Muscle of leg (tissue), 11 donors: Measurements from ENCODE around the gene SYT6. TPM values are rescaled to one million over a fixed set of nuclear protein-coding genes. Genes with fewer than 3 reads are reported as not detected.
A peak's percentile ranks its signal among the peaks of the same experiment; 100 is the strongest.

ENCODE experiments used
- DNase-seq: peaks from one replicate; pipeline ENCODE4 v3.0.0; 2013
- H3K27ac ChIP-seq: one replicate; pipeline ENCODE4 v1.5.1; 2013; ENCODE audit warnings: mild to moderate bottlenecking, low read length, control low read depth
- H3K27me3 ChIP-seq: one replicate; pipeline ENCODE4 v1.6.1; 2013; ENCODE audit warnings: low read length; ENCODE audit not compliant: control insufficient read depth, insufficient read depth
- H3K36me3 ChIP-seq: one replicate; pipeline ENCODE4 v1.6.1; 2013; ENCODE audit warnings: low read length; ENCODE audit not compliant: control insufficient read depth, insufficient read depth
- H3K4me1 ChIP-seq: one replicate; pipeline ENCODE4 v1.6.1; 2013; ENCODE audit warnings: low read length; ENCODE audit not compliant: control insufficient read depth, insufficient read depth
- H3K4me3 ChIP-seq: one replicate; pipeline ENCODE4 v1.5.1; 2013; ENCODE audit warnings: low read length, control low read depth
- H3K9me3 ChIP-seq: replicated peaks from 2 replicates; pipeline ENCODE4 v1.6.1; 2013; ENCODE audit warnings: low read depth, low read length; ENCODE audit not compliant: control insufficient read depth
- WGBS: methylation state at CpG from one replicate; pipeline ENCODE4 v1.1.5; 2013; ENCODE audit warnings: missing lambda C conversion rate; ENCODE audit not compliant: insufficient coverage; 5-methylcytosine and 5-hydroxymethylcytosine counted together
- polyA plus RNA-seq, 8 donors: library from polyadenylated mRNA; unstranded; fragments of 120-200 nt; gene quantifications; one replicate each; pipeline versions ENCODE4 v1.2.1 to v1.2.3, GENCODE V29; 2013; ENCODE audit warnings: inconsistent platforms in 1 of 8, low replicate concordance in 1 of 8; ENCODE audit not compliant: insufficient read length in 8 of 8, insufficient read depth in 1 of 8
- total RNA-seq: library from RNA; stranded (reverse); fragments of 120-200 nt; gene quantifications from one replicate; pipeline ENCODE4 v1.2.4, GENCODE V29; 2013

SYT6 gene
- total and polyA plus RNA-seq, 9 donors = 0.40 to 1.5 (median 1.3) TPM

DNA sequence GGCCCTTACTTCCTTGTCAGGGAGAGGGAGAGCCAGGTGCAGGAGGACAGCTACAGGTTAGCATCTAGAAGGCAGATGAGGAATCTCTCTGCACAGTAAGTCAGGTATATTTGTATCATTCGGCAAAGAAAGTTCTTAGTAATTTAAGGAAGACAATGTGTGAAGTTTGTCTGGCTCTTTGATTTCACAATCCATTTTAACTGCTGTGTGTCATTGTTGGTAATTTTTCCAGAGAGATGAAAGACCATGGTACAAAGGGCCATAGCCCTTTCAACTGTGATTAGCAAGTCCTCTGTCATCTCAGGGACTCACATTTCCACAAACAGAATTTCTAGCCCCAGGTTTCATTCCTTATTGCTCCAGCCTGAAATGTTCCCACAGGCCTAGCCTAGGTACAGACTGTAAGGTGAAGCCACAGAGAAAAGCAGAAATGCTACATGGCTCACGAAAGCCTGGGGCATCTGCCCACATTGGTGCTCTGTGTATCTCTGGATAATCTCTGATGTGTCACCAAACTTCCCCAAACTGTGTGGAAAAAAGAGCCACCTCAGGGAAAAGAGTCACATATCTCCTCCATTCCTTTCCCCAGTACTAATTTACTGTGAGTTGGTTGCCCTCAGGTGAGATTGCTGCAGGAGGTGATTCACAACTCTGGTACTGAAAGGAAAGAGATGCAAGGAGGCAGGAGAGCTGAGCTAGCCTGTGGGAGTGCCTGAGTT is 70.6 kb downstream of the SYT6 start:
- no peak overlapping the region for H3K4me3 ChIP-seq
- WGBS = 80% methylated on average over 1 of the region's 2 CpGs
- DNase-seq = no peak

DNA sequence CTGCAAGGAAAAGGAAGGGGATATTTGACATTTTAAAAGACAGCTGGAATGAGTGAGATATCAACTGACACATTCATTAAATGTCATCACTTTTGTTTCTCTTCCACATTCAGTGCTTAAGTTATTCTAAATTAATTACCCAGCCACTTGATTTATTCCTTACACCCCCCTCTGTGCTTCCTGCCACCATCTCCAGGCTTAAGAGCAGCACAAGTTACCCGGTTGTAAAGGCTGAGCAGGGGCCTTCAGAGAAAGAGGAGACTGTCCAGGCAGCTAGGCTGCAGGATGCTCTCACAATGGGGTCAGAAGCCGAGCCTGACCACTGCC is 71.4 kb downstream of the SYT6 start:
- peak overlapping the region; percentile 1 for H3K27ac ChIP-seq
- peaks cover 3% of the 10 kb centered on the region for H3K27me3 ChIP-seq
- peaks cover 25% of the 10 kb centered on the region for H3K4me1 ChIP-seq
- no peak overlapping the region for H3K4me3 ChIP-seq
- no peaks in the 10 kb centered on the region for H3K36me3 ChIP-seq
- no peaks in the 10 kb centered on the region for H3K9me3 ChIP-seq
- 50% methylated on average over 2 of the region's 2 CpGs for WGBS
- DNase-seq = no peak

More for the DNA sequence above, 70.6 kb downstream of the SYT6 start:
- H3K9me3 ChIP-seq = no peaks in the 10 kb centered on the region
- H3K36me3 ChIP-seq = no peaks in the 10 kb centered on the region
- no peak overlapping the region for H3K27ac ChIP-seq
- peaks cover 25% of the 10 kb centered on the region for H3K4me1 ChIP-seq
- peaks cover 3% of the 10 kb centered on the region for H3K27me3 ChIP-seq

DNA sequence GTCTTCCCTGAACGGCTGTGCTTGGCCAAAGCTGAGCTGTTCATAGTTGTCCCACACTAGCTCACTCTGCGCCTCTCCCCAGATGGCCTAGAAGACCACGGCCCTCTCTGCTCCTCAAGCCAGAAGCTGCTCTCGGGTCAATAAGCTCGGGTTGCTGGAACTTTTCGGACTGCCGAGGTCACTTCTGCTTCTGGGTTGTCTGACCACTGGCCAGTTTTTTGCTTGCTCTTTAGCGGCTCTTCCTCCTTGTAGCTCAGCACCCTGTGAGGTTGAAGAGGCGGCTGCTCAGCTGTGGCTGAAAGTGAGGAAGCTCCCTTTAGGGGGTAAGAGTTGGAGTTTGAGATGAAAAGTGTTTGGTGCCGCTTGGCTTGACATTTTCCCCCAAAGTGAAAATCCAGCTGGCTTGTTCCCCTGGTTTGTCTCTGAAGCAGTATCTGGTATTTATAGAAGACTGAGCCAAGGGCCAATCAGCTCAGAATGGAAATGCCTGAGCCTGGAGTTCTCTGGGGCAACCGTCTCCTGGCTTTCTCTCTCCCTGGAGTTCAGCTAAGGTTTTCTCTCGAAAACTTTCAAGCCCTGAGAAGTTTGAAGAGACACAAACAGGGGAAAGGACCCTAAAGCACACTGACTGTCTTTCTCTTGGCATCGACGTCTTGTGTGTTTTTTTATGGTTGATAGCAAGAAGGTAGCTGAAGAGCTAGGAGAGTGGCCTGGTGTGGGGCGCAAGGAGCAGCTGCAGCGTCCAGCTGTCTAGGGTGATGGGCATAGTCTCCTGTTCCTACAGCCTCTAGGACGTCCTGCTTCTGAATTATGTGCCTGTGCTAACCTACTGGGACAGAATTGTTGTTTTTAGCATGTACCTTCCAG is 72.0 kb downstream of the SYT6 start:
- WGBS = 30% methylated on average over 13 of the region's 17 CpGs

DNA sequence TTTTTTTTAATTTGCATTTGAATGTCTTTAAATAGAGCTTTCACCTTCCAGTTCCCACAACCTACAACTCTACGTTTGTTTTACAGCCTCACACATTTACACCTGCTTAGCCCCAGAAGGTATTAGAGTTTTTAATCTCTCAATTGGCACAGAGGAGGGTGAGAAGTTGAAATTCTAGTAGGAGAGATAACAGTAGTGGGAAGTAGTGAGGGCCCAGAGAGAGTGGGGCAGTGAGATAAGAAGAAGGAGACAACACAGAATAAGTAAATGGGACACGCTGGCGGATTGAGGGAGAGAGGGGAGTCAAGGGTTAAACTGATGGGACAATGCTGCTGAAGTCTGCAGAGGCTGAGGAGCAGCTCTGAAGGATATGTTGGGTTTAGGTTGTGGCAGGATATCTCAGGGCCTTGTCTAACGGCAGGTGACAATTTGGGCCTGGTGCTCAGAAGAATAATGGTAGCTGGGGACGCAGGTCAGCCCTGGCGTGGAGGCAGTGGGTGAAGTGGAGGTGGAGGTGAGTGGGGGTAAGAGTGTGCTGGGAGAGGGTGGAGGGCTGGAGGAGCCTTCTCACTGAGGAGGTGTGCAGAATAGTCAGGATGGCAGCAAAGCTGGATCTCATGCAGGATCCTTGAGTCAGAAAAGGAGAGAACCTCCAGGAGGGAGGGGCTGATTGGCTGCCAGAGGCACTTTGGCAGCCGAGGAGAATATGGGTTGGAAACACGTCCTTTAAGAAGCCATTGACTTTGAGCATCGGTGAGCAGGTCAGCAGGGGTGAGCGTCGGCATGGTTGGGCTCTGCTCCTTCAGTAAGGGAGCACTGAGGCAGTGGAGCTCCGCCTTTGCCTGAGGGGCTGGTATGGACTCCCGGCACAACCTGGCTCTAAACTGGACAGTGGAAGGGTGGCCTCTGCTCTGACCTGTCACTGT is 72.9 kb downstream of the SYT6 start:
- Histone ChIP-seq H3K4me3 (no peak overlapping the region), H3K27ac (peak overlapping the region; percentile 1), H3K36me3 (no peaks in the 10 kb centered on the region), H3K4me1 (peaks cover 33% of the 10 kb centered on the region), H3K9me3 (no peaks in the 10 kb centered on the region), H3K27me3 (no peaks in the 10 kb centered on the region)
- no peak for DNase-seq
- WGBS = 65% methylated on average over 12 of the region's 13 CpGs

More for the DNA sequence above, 72.0 kb downstream of the SYT6 start:
- Histone ChIP-seq H3K4me3 (no peak overlapping the region), H3K27ac (peak overlapping the region; percentile 1), H3K9me3 (no peaks in the 10 kb centered on the region), H3K36me3 (no peaks in the 10 kb centered on the region), H3K4me1 (peaks cover 25% of the 10 kb centered on the region), H3K27me3 (no peaks in the 10 kb centered on the region)
- DNase-seq = peak; percentile 49

DNA sequence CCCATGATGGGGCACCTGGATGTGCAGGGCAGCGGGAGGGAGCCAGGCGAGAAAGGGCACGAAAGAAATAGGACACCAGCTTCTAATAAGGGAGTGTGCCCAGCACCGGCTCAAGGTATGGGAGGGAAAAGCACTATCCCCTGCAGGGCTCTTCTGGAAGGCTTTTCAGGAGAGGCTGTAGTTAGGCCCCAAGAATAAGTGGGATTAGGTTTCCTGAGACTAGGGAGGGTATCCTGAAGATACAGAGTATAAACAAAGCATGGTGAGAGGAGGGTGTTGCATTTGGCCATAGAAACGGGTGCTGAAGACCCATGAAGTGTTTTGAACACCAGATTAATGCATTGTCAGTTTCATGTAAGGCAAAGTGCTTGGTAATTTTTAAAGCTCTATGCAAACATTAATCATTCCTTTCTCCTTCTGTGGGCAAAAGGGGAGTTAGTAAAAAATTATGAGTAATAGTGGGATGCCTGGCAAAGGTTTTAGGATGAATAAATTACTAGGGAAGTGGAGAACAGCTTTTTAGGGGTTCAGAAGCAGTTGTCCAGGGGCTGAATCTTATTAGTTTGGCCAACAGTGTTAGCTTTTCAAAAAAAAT is 74.0 kb downstream of the SYT6 start:
- H3K9me3 ChIP-seq = no peaks in the 10 kb centered on the region
- H3K4me1 ChIP-seq = peaks cover 38% of the 10 kb centered on the region
- WGBS = 79% methylated on average over 5 of the region's 5 CpGs
- DNase-seq = no peak
- H3K27ac ChIP-seq = no peak overlapping the region
- no peaks in the 10 kb centered on the region for H3K36me3 ChIP-seq
- H3K27me3 ChIP-seq = no peaks in the 10 kb centered on the region
- H3K4me3 ChIP-seq = no peak overlapping the region

DNA sequence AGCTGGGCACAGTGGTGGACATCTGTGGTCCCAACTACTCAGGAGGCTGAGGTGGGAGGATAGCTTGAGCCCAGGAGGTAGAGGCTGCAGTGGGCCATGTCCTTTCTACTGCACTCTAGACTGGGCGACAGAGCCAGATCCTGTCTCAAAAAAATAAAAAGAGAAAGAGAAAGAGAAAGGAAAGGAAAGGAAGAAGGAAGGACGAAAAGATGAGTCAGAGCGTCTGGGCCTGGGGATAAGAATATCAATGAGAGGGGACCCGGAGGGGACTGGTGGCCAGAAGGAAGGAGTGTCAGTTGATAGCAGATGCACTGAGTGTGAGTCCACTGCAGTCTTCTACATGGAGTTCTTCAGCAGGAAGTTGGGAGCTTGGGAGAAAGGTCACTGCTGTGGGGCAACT is 75.6 kb downstream of the SYT6 start:
- Histone ChIP-seq H3K27ac (no peak overlapping the region), H3K4me3 (no peak overlapping the region), H3K36me3 (no peaks in the 10 kb centered on the region), H3K9me3 (no peaks in the 10 kb centered on the region), H3K4me1 (peaks cover 38% of the 10 kb centered on the region), H3K27me3 (no peaks in the 10 kb centered on the region)
- DNase-seq = no peak
- 78% methylated on average over 4 of the region's 4 CpGs for WGBS

DNA sequence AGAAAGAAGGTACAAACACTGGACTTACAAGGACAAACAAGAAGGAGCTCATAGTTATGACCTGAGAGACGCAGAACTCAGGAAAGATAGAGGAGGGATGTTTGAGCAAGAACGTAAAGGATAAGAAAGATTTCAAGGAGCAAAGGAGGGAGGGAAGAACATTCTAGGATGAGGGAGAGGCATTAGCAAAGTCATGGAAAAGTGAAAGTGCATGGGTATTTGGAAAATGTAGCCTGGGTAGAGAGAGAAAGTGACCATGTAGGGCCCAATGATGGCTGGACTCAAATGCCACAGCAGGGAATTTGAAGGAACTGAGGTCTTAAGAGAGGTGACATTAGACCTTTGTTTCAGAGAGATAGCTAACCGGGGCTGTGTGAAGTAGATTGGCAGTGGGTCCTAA is 76.5 kb downstream of the SYT6 start:
- Histone ChIP-seq H3K27ac (no peak overlapping the region), H3K4me3 (no peak overlapping the region), H3K27me3 (no peaks in the 10 kb centered on the region), H3K4me1 (peaks cover 32% of the 10 kb centered on the region), H3K36me3 (no peaks in the 10 kb centered on the region), H3K9me3 (peaks cover 8% of the 10 kb centered on the region)
- no peak for DNase-seq
- 91% methylated on average over 2 of the region's 3 CpGs for WGBS

DNA sequence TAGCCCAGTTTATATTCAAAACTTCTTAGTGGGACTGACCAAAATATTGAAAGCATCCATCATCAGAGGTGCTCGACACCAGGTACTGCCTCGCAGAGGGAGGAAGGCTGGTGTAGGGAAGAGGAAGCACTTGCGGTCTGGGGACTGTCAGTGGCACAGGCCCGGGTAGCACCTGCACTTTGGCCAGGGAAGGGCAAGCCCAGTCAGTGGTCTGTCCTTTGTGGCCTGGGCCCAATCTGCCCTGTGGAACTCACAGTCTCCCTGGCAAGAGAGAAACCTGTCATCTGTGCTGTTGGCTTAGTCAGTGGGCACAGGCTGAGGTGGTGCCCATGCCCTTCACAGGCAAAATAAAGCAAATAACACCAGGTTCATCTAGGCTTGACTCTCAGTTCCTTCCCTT is 77.4 kb downstream of the SYT6 start:
- no peaks in the 10 kb centered on the region for H3K27me3 ChIP-seq
- WGBS = 73% methylated on average over 4 of the region's 4 CpGs
- DNase-seq = no peak
- H3K36me3 ChIP-seq = no peaks in the 10 kb centered on the region
- no peak overlapping the region for H3K4me3 ChIP-seq
- peaks cover 13% of the 10 kb centered on the region for H3K9me3 ChIP-seq
- H3K4me1 ChIP-seq = peaks cover 24% of the 10 kb centered on the region
- no peak overlapping the region for H3K27ac ChIP-seq

DNA sequence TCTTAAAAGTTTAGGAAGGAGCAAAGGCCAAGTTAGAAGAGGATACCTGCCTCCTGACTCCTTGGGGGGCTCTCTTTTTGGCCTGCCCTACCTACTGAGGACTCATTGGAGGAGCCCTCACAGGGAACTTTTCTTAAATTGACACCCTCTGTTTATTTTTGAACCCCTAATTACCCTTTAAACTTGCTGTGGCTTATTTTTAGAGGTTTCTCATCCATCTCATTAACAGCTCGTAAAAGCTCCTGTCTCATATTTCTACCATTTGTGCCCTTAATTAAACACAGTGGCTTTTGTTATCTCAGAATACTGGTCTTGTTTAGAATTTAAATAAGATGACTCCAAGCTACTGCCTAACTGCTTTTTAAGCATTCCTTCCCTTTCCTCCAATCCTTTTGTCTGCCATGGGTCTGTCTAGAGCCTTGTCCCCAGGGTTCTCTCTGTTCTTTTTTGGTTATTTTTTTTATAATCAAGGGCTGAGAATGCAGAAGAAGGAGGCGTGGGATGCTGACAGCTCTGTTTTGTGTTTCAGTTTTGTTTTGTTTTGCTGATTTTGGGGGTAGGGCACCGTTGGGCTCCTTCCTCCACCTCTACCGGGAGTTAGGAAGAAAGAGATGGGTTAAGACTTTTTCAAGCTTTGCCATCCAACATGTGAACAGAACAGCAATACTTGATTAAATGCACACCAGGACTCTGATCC is 78.0 kb downstream of the SYT6 start:
- Histone ChIP-seq H3K36me3 (no peaks in the 10 kb centered on the region), H3K27ac (no peak overlapping the region), H3K4me1 (peaks cover 18% of the 10 kb centered on the region), H3K27me3 (no peaks in the 10 kb centered on the region), H3K4me3 (no peak overlapping the region), H3K9me3 (peaks cover 13% of the 10 kb centered on the region)
- peak; percentile 11 for DNase-seq
- no CpG with 5 or more reads among the region's 4 CpGs for WGBS
